22Rv1 (cell line): ENCODE measurements around the gene CFHR2.
"Not testable (repeated sequence)": the region's sequence is repeated elsewhere in the genome, so short reads cannot be mapped to it uniquely, and the experiment has no call there.

Source experiments
- H3K27ac ChIP-seq: fragments of 450-650 bp; 2 replicates; pipeline ENCODE4 v1.5.1; 2017
- CTCF ChIP-seq: fragments of 450-650 bp; IDR thresholded peaks from 2 replicates; pipeline ENCODE4 v1.5.1; 2017; ENCODE audit warnings: mild to moderate bottlenecking
- ZFX ChIP-seq: fragments of 450-650 bp; IDR thresholded peaks from 2 replicates; pipeline ENCODE4 v1.6.1; 2017; ENCODE audit warnings: antibody characterized with exemption, borderline replicate concordance

The CFHR2 gene

GRCh38 chr1:196980859-196981258, 37.3 kb downstream of the CFHR2 start:
- H3K27ac ChIP-seq = no peak overlapping the region
- TF ChIP-seq ZFX = no peak
- no peak for TF ChIP-seq CTCF

DNA sequence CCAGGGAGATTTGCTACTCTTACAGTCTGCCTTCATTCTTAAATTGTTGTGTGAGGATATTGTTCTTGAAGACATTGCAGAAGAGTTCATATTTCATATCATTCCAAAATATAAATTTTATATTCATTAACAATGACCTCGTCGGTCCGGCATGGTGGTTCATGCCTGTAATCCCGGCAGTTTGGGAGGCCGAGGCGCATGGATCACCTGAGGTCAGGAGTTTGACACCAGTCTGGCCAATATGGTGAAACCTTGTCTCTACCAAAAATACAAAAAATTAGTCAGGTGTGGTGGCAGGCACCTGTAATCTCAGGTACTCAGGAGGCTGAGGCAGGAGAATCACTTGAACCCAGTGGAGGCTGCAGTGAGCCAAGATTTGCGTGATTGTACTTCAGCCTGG, 38.7 kb downstream of the CFHR2 start:
- H3K27ac ChIP-seq = not testable (repeated sequence)

GRCh38 chr1:196991919-196992651, 48.5 kb downstream of the CFHR2 start:
- H3K27ac ChIP-seq = peak overlapping the region; percentile 68
- TF ChIP-seq CTCF = peak; percentile 24

GRCh38 chr1:196993916-196994315, 50.4 kb downstream of the CFHR2 start:
- H3K27ac ChIP-seq = no peak overlapping the region
- no peak for TF ChIP-seq CTCF
- no peak for TF ChIP-seq ZFX

DNA sequence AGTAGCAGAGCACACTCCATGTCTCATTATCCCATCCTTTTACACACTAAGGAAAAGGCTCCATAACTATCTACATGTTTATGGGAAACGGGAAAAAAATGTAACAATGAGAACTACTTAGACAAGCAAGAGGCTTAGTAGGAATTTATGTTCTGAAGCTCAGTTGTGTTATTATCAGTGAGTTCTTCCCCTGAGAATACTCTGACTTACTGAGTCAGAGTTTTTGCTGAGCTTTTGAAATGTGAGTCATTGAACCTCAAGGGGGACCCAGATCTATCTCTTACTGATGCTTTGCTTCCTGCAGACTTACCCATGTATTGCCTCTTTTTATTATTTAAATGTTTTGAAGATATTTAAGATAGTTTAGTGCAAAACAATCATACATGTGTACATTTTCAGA, 53.9 kb downstream of the CFHR2 start:
- TF ChIP-seq ZFX (no peak), CTCF (no peak)
- no peak overlapping the region for H3K27ac ChIP-seq

DNA sequence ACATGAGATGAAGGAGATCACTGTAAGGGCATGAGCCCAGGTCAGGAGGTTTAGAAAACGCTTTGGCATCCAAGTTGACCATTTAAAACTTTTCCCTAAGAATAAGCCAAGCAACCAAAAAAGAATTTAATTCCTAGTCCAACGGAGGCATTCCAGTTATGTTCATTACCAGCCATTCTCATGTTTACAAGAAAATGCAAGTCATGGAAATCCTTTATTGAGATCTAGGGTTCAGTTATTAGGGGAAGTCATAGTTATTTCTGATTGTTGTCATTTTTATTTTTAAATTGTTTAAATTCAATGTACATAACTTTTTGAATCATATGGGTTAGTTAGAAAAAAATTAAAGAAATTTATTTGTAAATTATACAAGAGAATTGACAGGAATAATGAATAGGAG, 58.3 kb downstream of the CFHR2 start:
- no peak for TF ChIP-seq ZFX
- no peak for TF ChIP-seq CTCF
- H3K27ac ChIP-seq = no peak overlapping the region

- no peak overlapping the region for H3K27ac ChIP-seq
- no peak for TF ChIP-seq CTCF
- no peak for TF ChIP-seq ZFX
Measured at GRCh38 chr1:197003132-197003531, 59.6 kb downstream of the CFHR2 start.

DNA sequence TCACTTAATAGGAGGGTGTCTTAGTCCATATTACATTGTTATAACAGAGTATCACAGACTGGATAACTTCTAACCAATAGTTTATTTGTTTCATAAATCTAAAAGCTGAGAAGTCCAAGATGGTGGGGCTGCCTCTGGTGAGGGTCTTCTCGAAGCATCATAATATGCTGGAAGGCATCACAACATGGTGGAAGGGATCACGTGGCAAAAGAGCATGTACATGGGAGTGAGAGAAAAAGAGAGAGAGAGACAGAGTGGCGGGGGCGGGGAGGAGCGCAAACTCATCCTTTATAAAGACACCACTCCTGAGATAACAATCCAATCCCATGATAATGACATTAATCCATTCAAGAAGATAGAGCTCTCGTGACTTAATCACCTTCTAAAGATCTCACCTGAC, 65.3 kb downstream of the CFHR2 start:
- no peak overlapping the region for H3K27ac ChIP-seq

More for the DNA sequence above, 65.3 kb downstream of the CFHR2 start:
- no peak for TF ChIP-seq ZFX
- no peak for TF ChIP-seq CTCF
